ENCODE results near the gene KRTAP11-1.

The KRTAP11-1 gene

GRCh38 chr21:30842990-30843389, 38.4 kb downstream of the KRTAP11-1 start:
- Histone ChIP-seq H3K36me3 (ENCODE audit: control insufficient read depth, insufficient read depth, low read length) (no peaks in the 10 kb centered on the region), H3K9me3 (ENCODE audit: control insufficient read depth, low read length) (no peaks in the 10 kb centered on the region), H3K27me3 (replicated peaks; ENCODE audit: control insufficient read depth, insufficient read depth, low read length, poor library complexity, severe bottlenecking) (no peaks in the 10 kb centered on the region), H3K27ac (ENCODE audit: insufficient read depth, low read length, poor library complexity, severe bottlenecking) (no peak overlapping the region), H3K4me3 (ENCODE audit: insufficient read depth, low read depth, low read length, poor library complexity, severe bottlenecking) (no peak overlapping the region), H3K4me1 (ENCODE audit: control insufficient read depth, insufficient read depth, low read length, poor library complexity, severe bottlenecking) (no peaks in the 10 kb centered on the region)
- DNase-seq: no peak

GRCh38 chr21:30839304-30839703, 42.1 kb downstream of the KRTAP11-1 start:
- Histone ChIP-seq H3K9me3 (ENCODE audit: control insufficient read depth, low read length) (no peaks in the 10 kb centered on the region), H3K4me3 (ENCODE audit: insufficient read depth, low read depth, low read length, poor library complexity, severe bottlenecking) (no peak overlapping the region), H3K27ac (ENCODE audit: insufficient read depth, low read length, poor library complexity, severe bottlenecking) (no peak overlapping the region), H3K4me1 (ENCODE audit: control insufficient read depth, insufficient read depth, low read length, poor library complexity, severe bottlenecking) (no peaks in the 10 kb centered on the region), H3K36me3 (ENCODE audit: control insufficient read depth, insufficient read depth, low read length) (no peaks in the 10 kb centered on the region), H3K27me3 (replicated peaks; ENCODE audit: control insufficient read depth, insufficient read depth, low read length, poor library complexity, severe bottlenecking) (no peaks in the 10 kb centered on the region)
- no peak for DNase-seq

- no peaks in the 10 kb centered on the region for H3K9me3 ChIP-seq (ENCODE audit: control insufficient read depth, low read length)
- no peaks in the 10 kb centered on the region for H3K27me3 ChIP-seq (replicated peaks; ENCODE audit: control insufficient read depth, insufficient read depth, low read length, poor library complexity, severe bottlenecking)
- H3K4me3 ChIP-seq (ENCODE audit: insufficient read depth, low read depth, low read length, poor library complexity, severe bottlenecking): no peak overlapping the region
- DNase-seq: no peak
- H3K36me3 ChIP-seq (ENCODE audit: control insufficient read depth, insufficient read depth, low read length): no peaks in the 10 kb centered on the region
- no peak overlapping the region for H3K27ac ChIP-seq (ENCODE audit: insufficient read depth, low read length, poor library complexity, severe bottlenecking)
- no peaks in the 10 kb centered on the region for H3K4me1 ChIP-seq (ENCODE audit: control insufficient read depth, insufficient read depth, low read length, poor library complexity, severe bottlenecking)
These were observed 42.8 kb downstream of the KRTAP11-1 start for GRCh38 chr21:30838536-30838935.

- Histone ChIP-seq H3K9me3 (ENCODE audit: control insufficient read depth, low read length) (no peaks in the 10 kb centered on the region), H3K27me3 (replicated peaks; ENCODE audit: control insufficient read depth, insufficient read depth, low read length, poor library complexity, severe bottlenecking) (no peaks in the 10 kb centered on the region), H3K4me3 (ENCODE audit: insufficient read depth, low read depth, low read length, poor library complexity, severe bottlenecking) (no peak overlapping the region), H3K27ac (ENCODE audit: insufficient read depth, low read length, poor library complexity, severe bottlenecking) (no peak overlapping the region), H3K36me3 (ENCODE audit: control insufficient read depth, insufficient read depth, low read length) (no peaks in the 10 kb centered on the region), H3K4me1 (ENCODE audit: control insufficient read depth, insufficient read depth, low read length, poor library complexity, severe bottlenecking) (no peaks in the 10 kb centered on the region)
- peak; percentile 2 to 9 (median 6) for DNase-seq
These were observed 50.1 kb downstream of the KRTAP11-1 start for GRCh38 chr21:30831194-30831765.
